Esophagus (tissue), 2 donors: ENCODE data around the gene MBL2. TPM values are rescaled to one million over a fixed set of nuclear protein-coding genes. Genes with fewer than 3 reads are reported as not detected.

ENCODE experiments used
- H3K27ac ChIP-seq, 2 donors: one replicate each; pipeline ENCODE4 v1.5.1; 2013; ENCODE audit warnings: low read depth in 2 of 2, mild to moderate bottlenecking in 2 of 2, inconsistent platforms in 1 of 2, low read length in 1 of 2, moderate library complexity in 1 of 2
- H3K27me3 ChIP-seq, 2 donors: one replicate each; pipeline ENCODE4 v1.6.1; 2013; ENCODE audit warnings: low read length in 2 of 2, control low read depth in 1 of 2, mild to moderate bottlenecking in 1 of 2; ENCODE audit not compliant: insufficient read depth in 2 of 2, control insufficient read depth in 1 of 2
- H3K36me3 ChIP-seq, 2 donors: one replicate each; pipeline ENCODE4 v1.6.1; 2013; ENCODE audit warnings: low read length in 1 of 2; ENCODE audit not compliant: control insufficient read depth in 2 of 2, insufficient read depth in 2 of 2
- H3K4me1 ChIP-seq, 2 donors: one replicate each; pipeline ENCODE4 v1.6.1; 2013; ENCODE audit warnings: low read length in 1 of 2; ENCODE audit not compliant: control insufficient read depth in 2 of 2, insufficient read depth in 2 of 2
- H3K4me3 ChIP-seq, 2 donors: one replicate each; pipeline ENCODE4 v1.5.1; 2013; ENCODE audit warnings: low read length in 2 of 2, mild to moderate bottlenecking in 2 of 2, low read depth in 1 of 2, moderate library complexity in 1 of 2
- H3K9me3 ChIP-seq, 2 donors: one replicate each; pipeline ENCODE4 v1.6.1; 2013; ENCODE audit warnings: mild to moderate bottlenecking in 2 of 2, low read depth in 1 of 2, low read length in 1 of 2, moderate library complexity in 1 of 2; ENCODE audit not compliant: control insufficient read depth in 2 of 2, insufficient read depth in 1 of 2
- WGBS, 2 donors: extraction: QIAGEN DNeasy Blood & Tissue Kit; methylation state at CpG; one replicate each; pipeline ENCODE4 v1.1.7; 2013; 5-methylcytosine and 5-hydroxymethylcytosine counted together
- polyA plus RNA-seq, 2 donors: library from polyadenylated mRNA; stranded (reverse); fragments of 200-250 nt; gene quantifications; one replicate each; pipeline ENCODE4 v1.2.3, GENCODE V29; 2013
- donor health status: healthy with polysubstance abuse.
- donor health status: Bipolar disorder and iron deficiency.

Gene MBL2
- polyA plus RNA-seq, result not detected

GRCh38 chr10:52772623-52773022, at the start of gene MBL2:
TSS of gene MBL2 (minus strand) at chr10:52772784. CDS start at chr10:52771635, 1,149 bp downstream.
- Histone ChIP-seq H3K4me1 (no peaks in the 10 kb centered on the region), H3K4me3 (no peak within 1 kb of the TSS), H3K9me3 (no peaks in the 10 kb centered on the region), H3K36me3 (no peaks in the 10 kb centered on the region), H3K27me3 (no peaks in the 10 kb centered on the region), H3K27ac (no peak within 1 kb of the TSS)
- 77% methylated on average over 3 of the region's 3 CpGs for WGBS, 2 donors

- WGBS, 2 donors, result 72 to 73% methylated on average over 1 of the region's 1 CpG
- H3K9me3 ChIP-seq, result no peaks in the 10 kb centered on the region
- no peaks in the 10 kb centered on the region for H3K27me3 ChIP-seq
- H3K36me3 ChIP-seq, result no peaks in the 10 kb centered on the region
- no peak overlapping the region for H3K4me3 ChIP-seq
- no peak overlapping the region for H3K27ac ChIP-seq
- H3K4me1 ChIP-seq, result no peaks in the 10 kb centered on the region
These were observed 47.7 kb upstream of the MBL2 start for GRCh38 chr10:52820309-52820708.

- no peaks in the 10 kb centered on the region for H3K27me3 ChIP-seq
- H3K4me3 ChIP-seq, result no peak overlapping the region
- WGBS, 2 donors, result 44 to 46% methylated on average over 3 of the region's 3 CpGs
- H3K4me1 ChIP-seq, result no peaks in the 10 kb centered on the region
- no peaks in the 10 kb centered on the region for H3K9me3 ChIP-seq
- no peaks in the 10 kb centered on the region for H3K36me3 ChIP-seq
- H3K27ac ChIP-seq, result no peak overlapping the region
These were observed 45.4 kb upstream of the MBL2 start for GRCh38 chr10:52818019-52818418.

- Histone ChIP-seq H3K36me3 (no peaks in the 10 kb centered on the region), H3K4me3 (no peak overlapping the region), H3K27ac (no peak overlapping the region), H3K27me3 (no peaks in the 10 kb centered on the region), H3K9me3 (no peaks in the 10 kb centered on the region), H3K4me1 (no peaks in the 10 kb centered on the region)
- WGBS, 2 donors, result 59 to 61% methylated on average over 5 of the region's 5 CpGs
These were observed 41.9 kb upstream of the MBL2 start for GRCh38 chr10:52814506-52814905.

- H3K4me1 ChIP-seq, result no peaks in the 10 kb centered on the region
- no peaks in the 10 kb centered on the region for H3K9me3 ChIP-seq
- H3K36me3 ChIP-seq, result no peaks in the 10 kb centered on the region
- no peak overlapping the region for H3K27ac ChIP-seq
- H3K4me3 ChIP-seq, result no peak overlapping the region
- H3K27me3 ChIP-seq, result no peaks in the 10 kb centered on the region
These were observed 39.2 kb upstream of the MBL2 start for GRCh38 chr10:52811776-52812175.

- H3K4me3 ChIP-seq, result no peak overlapping the region
- H3K9me3 ChIP-seq, result no peaks in the 10 kb centered on the region
- H3K27me3 ChIP-seq, result no peaks in the 10 kb centered on the region
- H3K27ac ChIP-seq, result no peak overlapping the region
- H3K36me3 ChIP-seq, result no peaks in the 10 kb centered on the region
- WGBS, 2 donors, result 62 to 76% methylated on average over 2 of the region's 2 CpGs
- H3K4me1 ChIP-seq, result no peaks in the 10 kb centered on the region
These were observed 38.2 kb upstream of the MBL2 start for GRCh38 chr10:52810761-52811160.

GRCh38 chr10:52807803-52808202, 35.2 kb upstream of the MBL2 start:
- Histone ChIP-seq H3K9me3 (no peaks in the 10 kb centered on the region), H3K27ac (no peak overlapping the region), H3K4me1 (no peaks in the 10 kb centered on the region), H3K4me3 (no peak overlapping the region), H3K27me3 (no peaks in the 10 kb centered on the region), H3K36me3 (no peaks in the 10 kb centered on the region)
- 61 to 65% methylated on average over 2 of the region's 2 CpGs for WGBS, 2 donors

GRCh38 chr10:52805414-52806285, 33.1 kb upstream of the MBL2 start:
- no peak overlapping the region for H3K27ac ChIP-seq
- H3K36me3 ChIP-seq, result no peaks in the 10 kb centered on the region
- H3K27me3 ChIP-seq, result no peaks in the 10 kb centered on the region
- no peaks in the 10 kb centered on the region for H3K9me3 ChIP-seq
- WGBS, 2 donors, result 75 to 78% methylated on average over 25 of the region's 25 CpGs
- no peaks in the 10 kb centered on the region for H3K4me1 ChIP-seq
- H3K4me3 ChIP-seq, result no peak overlapping the region

GRCh38 chr10:52801947-52802346, 29.4 kb upstream of the MBL2 start:
- no peaks in the 10 kb centered on the region for H3K27me3 ChIP-seq
- WGBS, 2 donors, result 17 to 38% methylated on average over 1 of the region's 1 CpG
- H3K9me3 ChIP-seq, result no peaks in the 10 kb centered on the region
- H3K27ac ChIP-seq, result no peak overlapping the region
- H3K4me3 ChIP-seq, result no peak overlapping the region
- no peaks in the 10 kb centered on the region for H3K4me1 ChIP-seq
- no peaks in the 10 kb centered on the region for H3K36me3 ChIP-seq

- Histone ChIP-seq H3K4me1 (no peaks in the 10 kb centered on the region), H3K36me3 (no peaks in the 10 kb centered on the region), H3K4me3 (no peak overlapping the region), H3K27me3 (no peaks in the 10 kb centered on the region), H3K27ac (no peak overlapping the region), H3K9me3 (no peaks in the 10 kb centered on the region)
- 87 to 91% methylated on average over 5 of the region's 5 CpGs for WGBS, 2 donors
These were observed 13.5 kb upstream of the MBL2 start for GRCh38 chr10:52786098-52786497.
